DOHH2 (cell line): ENCODE data around the gene GGN.

Experiments used
- H3F3A ChIP-seq: fragments of 200-600 bp; sonication (generic), shearing (Covaris generic); 2 replicates; pipeline ENCODE4 v1.6.0; 2016; ENCODE audit warnings: antibody characterized with exemption, mild to moderate bottlenecking; ENCODE audit not compliant: control insufficient read depth, insufficient read depth
- H3K27ac ChIP-seq: fragments of 200-600 bp; sonication (generic); 2 replicates; pipeline ENCODE4 v1.5.1; 2014; ENCODE audit warnings: low read depth, mild to moderate bottlenecking, low read length, moderate library complexity
- H3K27me3 ChIP-seq: fragments of 200-600 bp; sonication (generic); 2 replicates; pipeline ENCODE4 v1.6.1; 2014; ENCODE audit warnings: mild to moderate bottlenecking, low read length, mixed read lengths; ENCODE audit not compliant: control insufficient read depth
- H3K36me3 ChIP-seq: fragments of 200-600 bp; sonication (generic); 2 replicates; pipeline ENCODE4 v1.6.1; 2014; ENCODE audit warnings: mild to moderate bottlenecking, low read length, moderate library complexity, mixed read lengths; ENCODE audit not compliant: control insufficient read depth
- H3K4me1 ChIP-seq: fragments of 200-600 bp; sonication (generic); 2 replicates; pipeline ENCODE4 v1.6.1; 2014; ENCODE audit warnings: mild to moderate bottlenecking, low read length, mixed read lengths; ENCODE audit not compliant: control insufficient read depth
- H3K4me2 ChIP-seq: fragments of 200-600 bp; sonication (generic); 2 replicates; pipeline ENCODE4 v1.6.0; 2014; ENCODE audit warnings: mild to moderate bottlenecking, low read length, moderate library complexity
- H3K4me3 ChIP-seq: fragments of 200-600 bp; sonication (generic); 2 replicates; pipeline ENCODE4 v1.5.1; 2014; ENCODE audit warnings: mild to moderate bottlenecking, low read length, mixed read lengths
- H3K79me2 ChIP-seq: fragments of 200-600 bp; sonication (generic); 2 replicates; pipeline ENCODE4 v1.6.1; 2014; ENCODE audit warnings: mild to moderate bottlenecking, low read length, mixed read lengths; ENCODE audit not compliant: control insufficient read depth
- H3K9me2 ChIP-seq: fragments of 200-600 bp; sonication (generic); replicated peaks from 2 replicates; pipeline ENCODE4 v1.6.1; 2014; ENCODE audit warnings: mild to moderate bottlenecking, low read length, mixed read lengths; ENCODE audit not compliant: control insufficient read depth
- H3K9me3 ChIP-seq: fragments of 200-600 bp; sonication (generic); 2 replicates; pipeline ENCODE4 v1.6.1; 2014; ENCODE audit warnings: antibody characterized with exemption, low read length, mixed read lengths; ENCODE audit not compliant: control insufficient read depth, insufficient read depth
- H4K20me1 ChIP-seq: fragments of 200-600 bp; sonication (generic); 2 replicates; pipeline ENCODE4 v1.6.0; 2014; ENCODE audit warnings: low read depth, mild to moderate bottlenecking, antibody characterized with exemption, low read length, moderate library complexity; ENCODE audit not compliant: control insufficient read depth, insufficient read depth
- EZH2phosphoT487 ChIP-seq: fragments of 200-600 bp; sonication (generic); IDR thresholded peaks from 2 replicates; pipeline ENCODE4 v1.6.1; 2017; ENCODE audit warnings: borderline replicate concordance, mild to moderate bottlenecking, antibody characterized with exemption, low read length, moderate library complexity, mixed read lengths
- TF ChIP-seq, protein P1 (sequence below): fragments of 200-600 bp; sonication (generic); IDR thresholded peaks from one replicate; pipeline ENCODE4 v1.5.1; 2014; ENCODE audit warnings: antibody characterized with exemption, mild to moderate bottlenecking, low read depth, low read length; ENCODE audit not compliant: poor library complexity, severe bottlenecking

GGN gene, protein sequence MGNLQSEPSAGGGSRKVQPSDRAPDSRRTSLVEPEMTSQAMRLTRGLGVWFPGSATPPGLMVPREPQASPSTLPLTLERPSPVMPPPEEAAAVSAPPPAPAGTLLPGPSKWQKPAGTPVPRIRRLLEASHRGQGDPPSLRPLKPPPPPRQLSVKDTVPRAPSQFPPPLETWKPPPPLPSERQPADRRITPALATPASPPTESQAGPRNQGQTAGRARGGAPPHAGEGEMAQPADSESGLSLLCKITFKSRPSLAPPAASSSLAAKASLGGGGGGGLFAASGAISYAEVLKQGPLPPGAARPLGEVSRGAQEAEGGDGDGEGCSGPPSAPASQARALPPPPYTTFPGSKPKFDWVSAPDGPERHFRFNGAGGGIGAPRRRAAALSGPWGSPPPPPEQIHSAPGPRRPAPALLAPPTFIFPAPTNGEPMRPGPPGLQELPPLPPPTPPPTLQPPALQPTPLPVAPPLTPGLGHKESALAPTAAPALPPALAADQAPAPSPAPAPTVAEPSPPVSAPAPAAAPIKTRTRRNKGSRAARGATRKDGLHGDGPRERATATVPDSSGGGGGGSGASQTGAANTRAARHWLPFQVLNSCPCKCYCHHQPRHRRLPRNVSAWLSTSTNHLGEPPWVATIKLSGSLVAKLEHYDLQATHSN

GRCh38 chr19:38387550-38388348, at the start of gene GGN:
Gene GGN (minus strand): TSS chr19:38388034. CDS start chr19:38387261, 773 bp downstream.
- Histone ChIP-seq H3K79me2 (no peaks in the 10 kb centered on the region), H3K9me2 (no peaks in the 10 kb centered on the region), H3K9me3 (no peaks in the 10 kb centered on the region), H3K27me3 (peaks cover 45% of the 10 kb centered on the region), H3K4me2 (peak within 1 kb of the TSS; percentile 95), H3K36me3 (peaks cover 8% of the 10 kb centered on the region; the same call in 1 of the 2 replicates), H3F3A (no peaks in the 10 kb centered on the region; the same call in 1 of the 2 replicates), H3K27ac (no peak within 1 kb of the TSS; the same call in 1 of the 2 replicates), H4K20me1 (0 out of 2 replicates have a peak, but pooled peaks cover 4% of the 10 kb centered on the region), H3K4me3 (peak within 1 kb of the TSS; percentile 78), H3K4me1 (peaks cover 25% of the 10 kb centered on the region)
- TF ChIP-seq EZH2phosphoT487: no peak
- TF ChIP-seq, protein P1, sequence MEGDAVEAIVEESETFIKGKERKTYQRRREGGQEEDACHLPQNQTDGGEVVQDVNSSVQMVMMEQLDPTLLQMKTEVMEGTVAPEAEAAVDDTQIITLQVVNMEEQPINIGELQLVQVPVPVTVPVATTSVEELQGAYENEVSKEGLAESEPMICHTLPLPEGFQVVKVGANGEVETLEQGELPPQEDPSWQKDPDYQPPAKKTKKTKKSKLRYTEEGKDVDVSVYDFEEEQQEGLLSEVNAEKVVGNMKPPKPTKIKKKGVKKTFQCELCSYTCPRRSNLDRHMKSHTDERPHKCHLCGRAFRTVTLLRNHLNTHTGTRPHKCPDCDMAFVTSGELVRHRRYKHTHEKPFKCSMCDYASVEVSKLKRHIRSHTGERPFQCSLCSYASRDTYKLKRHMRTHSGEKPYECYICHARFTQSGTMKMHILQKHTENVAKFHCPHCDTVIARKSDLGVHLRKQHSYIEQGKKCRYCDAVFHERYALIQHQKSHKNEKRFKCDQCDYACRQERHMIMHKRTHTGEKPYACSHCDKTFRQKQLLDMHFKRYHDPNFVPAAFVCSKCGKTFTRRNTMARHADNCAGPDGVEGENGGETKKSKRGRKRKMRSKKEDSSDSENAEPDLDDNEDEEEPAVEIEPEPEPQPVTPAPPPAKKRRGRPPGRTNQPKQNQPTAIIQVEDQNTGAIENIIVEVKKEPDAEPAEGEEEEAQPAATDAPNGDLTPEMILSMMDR: no peak

DNA sequence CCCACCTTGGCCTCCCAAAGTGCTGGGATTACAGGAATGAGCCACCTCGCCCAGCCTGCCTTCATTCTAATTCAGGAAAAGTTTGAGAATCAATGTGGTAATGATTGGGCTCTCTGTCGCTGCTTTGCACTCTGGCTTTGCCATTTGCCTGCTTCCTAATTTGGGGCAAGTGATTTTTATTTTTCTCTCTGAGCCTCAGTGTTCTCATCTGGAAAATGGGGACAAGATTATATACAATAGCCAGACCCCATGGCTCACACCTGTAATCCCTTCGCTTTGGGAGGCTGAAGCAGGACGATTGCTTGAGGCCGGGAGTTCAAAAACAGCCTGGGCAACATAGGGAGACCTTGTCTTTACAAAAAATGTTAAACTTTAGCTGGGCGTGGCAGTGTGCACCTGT, 49.5 kb upstream of the GGN start:
- no peaks in the 10 kb centered on the region for H3K9me2 ChIP-seq
- H3K27me3 ChIP-seq: no peaks in the 10 kb centered on the region
- no peaks in the 10 kb centered on the region for H4K20me1 ChIP-seq
- H3K4me2 ChIP-seq: no peak overlapping the region
- H3F3A ChIP-seq: no peaks in the 10 kb centered on the region
- TF ChIP-seq EZH2phosphoT487: no peak
- H3K4me3 ChIP-seq: no peak overlapping the region
- no peaks in the 10 kb centered on the region for H3K36me3 ChIP-seq
- H3K4me1 ChIP-seq: 0 out of 2 replicates have a peak, but pooled peaks cover 3% of the 10 kb centered on the region
- no peak overlapping the region for H3K27ac ChIP-seq
- no peaks in the 10 kb centered on the region for H3K9me3 ChIP-seq
- no peaks in the 10 kb centered on the region for H3K79me2 ChIP-seq

GRCh38 chr19:38434549-38435051, 46.8 kb upstream of the GGN start:
- no peaks in the 10 kb centered on the region for H4K20me1 ChIP-seq
- H3K4me1 ChIP-seq: 0 out of 2 replicates have a peak, but pooled peaks cover 3% of the 10 kb centered on the region
- H3K4me2 ChIP-seq: no peak overlapping the region
- no peaks in the 10 kb centered on the region for H3K9me2 ChIP-seq
- H3K27me3 ChIP-seq: 0 out of 2 replicates have a peak, but pooled peaks cover 1% of the 10 kb centered on the region
- no peak overlapping the region for H3K4me3 ChIP-seq
- TF ChIP-seq, protein P1: no peak
- TF ChIP-seq EZH2phosphoT487: no peak
- H3K79me2 ChIP-seq: no peaks in the 10 kb centered on the region
- no peaks in the 10 kb centered on the region for H3K36me3 ChIP-seq
- H3F3A ChIP-seq: no peaks in the 10 kb centered on the region
- H3K27ac ChIP-seq: no peak overlapping the region
- no peaks in the 10 kb centered on the region for H3K9me3 ChIP-seq
